T-helper 9 cell (primary cell): ENCODE results near the gene IFI27.

Experiments used
- DNase-seq: peaks from one replicate; pipeline ENCODE4 v3.0.0-alpha.2; 2020

IFI27 gene

DNA sequence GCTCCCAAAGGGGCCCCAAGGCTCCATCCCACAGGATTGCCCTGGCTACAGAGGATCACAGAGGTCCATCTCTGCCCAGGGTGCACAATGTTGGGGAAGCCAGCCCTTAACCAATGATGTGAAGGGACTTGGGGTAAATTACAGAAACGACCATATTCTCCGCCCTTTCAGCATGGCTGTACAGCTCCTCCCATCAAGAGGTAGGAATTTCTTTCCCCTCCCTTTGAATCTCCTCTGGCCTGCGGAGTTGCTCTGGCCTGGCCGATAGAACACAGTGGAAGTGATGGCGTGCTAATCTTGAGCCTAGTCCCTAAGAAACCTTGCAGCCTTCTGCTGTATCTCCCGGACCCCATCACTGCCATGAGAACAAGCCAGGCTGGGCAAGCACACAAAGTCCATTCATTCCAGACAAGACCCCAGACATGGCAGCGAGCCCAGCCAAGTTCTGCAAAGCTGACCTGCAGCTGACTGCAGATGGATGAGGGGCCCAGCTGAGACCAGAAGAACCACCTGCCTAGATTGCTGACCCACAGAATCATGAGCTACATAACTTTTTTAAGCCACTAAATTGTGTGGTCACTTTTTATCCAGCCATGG is 6.9 kb upstream of the IFI27 start:
- DNase-seq, result no peak

DNA sequence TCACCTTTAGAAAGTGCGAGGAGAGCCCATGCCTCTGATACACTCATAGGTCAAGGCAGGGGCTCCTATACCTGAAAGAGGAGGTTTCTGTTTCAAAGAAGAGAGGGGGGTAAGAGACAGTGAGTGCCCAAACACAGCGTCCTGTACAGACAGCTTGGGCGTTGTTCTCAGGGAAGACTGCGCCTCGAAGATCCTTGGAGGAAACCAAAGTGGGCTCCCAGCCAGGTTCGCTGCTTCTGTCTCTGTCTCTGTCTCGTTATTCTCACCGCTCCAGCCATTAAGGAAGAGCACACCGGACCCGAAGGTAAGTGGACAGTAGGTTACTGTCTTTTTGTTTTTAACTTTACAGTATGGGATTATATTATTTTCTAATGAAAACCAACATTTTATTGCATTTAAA is 5.8 kb upstream of the IFI27 start:
- no peak for DNase-seq

GRCh38 chr14:94109915-94110250 is 653 bp upstream of the IFI27 start:
- no peak for DNase-seq

GRCh38 chr14:94111276-94112095 is 950 bp downstream of the IFI27 start:
- DNase-seq, result no peak

DNA sequence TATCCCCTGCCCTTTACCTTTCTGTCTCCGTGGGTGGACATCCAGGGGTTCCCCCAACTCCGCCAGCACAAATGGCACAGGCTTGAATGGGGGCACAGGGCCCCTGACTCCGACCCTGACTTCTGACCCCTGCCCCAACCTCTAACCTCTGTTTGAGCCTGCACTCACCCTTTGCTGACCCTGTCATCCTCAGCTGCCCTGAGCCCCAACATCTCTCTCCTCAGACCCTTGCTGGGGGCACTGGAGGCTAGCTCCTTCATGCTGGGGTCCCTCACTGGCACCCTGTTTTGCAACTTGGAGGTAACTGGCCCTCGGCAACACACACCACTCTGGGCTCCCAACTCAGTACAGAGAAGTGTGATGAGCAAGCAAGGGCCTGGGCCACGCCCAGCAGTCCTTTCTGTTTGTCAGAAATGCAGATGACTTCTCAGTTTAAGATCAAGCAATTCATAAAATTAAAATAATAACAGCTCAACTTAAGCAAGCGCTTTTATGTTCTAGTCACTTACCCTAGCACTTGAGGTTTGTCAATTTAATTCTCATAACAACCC is 2.1 kb downstream of the IFI27 start:
- DNase-seq, result no peak

DNA sequence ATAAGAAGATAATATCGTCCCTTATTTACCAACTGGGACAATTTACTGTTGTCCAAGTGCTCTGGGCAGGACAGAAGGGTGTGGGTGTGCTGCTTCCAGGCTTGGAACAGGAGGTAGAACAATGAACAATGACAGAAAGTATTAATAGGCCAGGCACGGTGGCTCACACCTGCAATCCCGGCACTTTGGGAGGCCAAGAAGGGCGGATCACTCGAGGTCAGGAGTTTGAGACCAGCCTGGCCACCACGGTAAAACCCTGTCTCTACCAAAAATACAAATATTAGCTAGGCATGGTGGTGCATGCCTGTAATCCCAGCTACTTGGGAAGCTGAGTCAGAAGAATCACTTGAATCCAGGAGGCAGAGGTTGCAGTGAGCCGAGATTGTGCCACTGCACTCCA is 2.5 kb downstream of the IFI27 start:
- no peak for DNase-seq

GRCh38 chr14:94113490-94113889 is 3.0 kb downstream of the IFI27 start:
- no peak for DNase-seq

DNA sequence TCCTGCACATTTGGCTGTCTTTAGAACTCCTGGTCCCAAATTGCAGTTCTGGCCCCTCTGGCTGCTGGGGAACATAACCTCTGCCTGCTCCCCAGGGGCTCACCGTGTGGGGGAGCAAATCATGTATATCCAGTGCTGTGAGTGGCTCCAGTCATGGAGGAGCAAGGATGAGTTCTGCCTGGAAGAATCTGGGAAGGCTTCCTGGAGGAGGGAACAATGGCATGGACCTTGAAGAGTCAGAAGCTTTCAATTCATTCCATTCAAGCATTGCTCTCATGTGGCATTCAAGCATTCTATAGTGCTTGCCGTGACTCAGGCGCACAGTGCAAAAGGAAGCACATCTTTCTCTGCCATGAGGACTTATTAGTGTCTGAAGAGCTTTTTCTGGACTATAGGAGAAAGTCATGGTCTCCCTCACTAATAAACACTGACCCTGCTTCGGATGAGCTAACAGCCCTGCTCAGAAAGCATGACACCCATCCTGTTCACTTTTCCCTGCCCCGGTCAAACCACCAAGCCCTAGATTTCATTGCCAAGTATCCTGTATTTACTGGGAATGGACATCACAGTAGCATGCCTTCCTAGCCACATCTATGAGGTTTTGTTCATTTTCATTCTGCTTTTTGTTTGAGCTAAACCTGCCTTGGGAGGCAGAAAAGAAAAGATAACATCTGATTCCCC is 3.5 kb downstream of the IFI27 start:
- no peak for DNase-seq

DNA sequence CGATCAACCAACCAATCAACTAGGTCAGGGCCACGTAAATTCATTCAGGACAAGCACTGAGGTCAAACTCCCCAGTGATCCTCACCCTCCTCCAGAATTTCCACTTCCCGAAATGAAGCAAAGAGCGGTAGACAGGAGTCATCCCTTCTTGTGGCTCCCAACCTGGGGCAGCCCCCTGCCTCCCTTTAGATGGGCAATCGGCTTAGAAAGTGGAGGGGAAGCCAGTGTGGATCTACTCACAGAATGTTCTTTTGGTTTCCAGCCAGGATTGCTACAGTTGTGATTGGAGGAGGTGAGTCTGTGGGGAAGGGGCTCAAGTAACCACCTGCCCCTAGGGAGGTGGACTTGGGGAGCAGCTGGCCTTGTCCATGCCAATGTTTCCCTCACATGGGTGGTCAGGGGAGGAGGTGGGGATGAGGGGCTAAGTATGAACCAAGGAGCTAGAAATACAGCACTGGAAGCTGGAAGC is 4.1 kb downstream of the IFI27 start:
- DNase-seq, result no peak

GRCh38 chr14:94115058-94115591 is 4.6 kb downstream of the IFI27 start:
- no peak for DNase-seq

DNA sequence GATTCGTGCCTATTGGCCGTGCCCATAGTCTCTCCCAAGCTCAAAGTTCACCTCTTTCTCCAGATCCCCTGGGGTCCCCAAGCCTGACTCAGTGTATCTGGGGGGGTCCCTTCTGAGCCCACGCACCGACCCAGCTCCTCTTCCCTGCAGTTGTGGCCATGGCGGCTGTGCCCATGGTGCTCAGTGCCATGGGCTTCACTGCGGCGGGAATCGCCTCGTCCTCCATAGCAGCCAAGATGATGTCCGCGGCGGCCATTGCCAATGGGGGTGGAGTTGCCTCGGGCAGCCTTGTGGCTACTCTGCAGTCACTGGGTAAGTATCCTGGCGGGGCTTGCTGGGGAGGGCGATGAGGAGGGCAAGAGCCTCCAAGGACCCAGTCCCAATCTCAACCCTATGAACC is 5.1 kb downstream of the IFI27 start:
- no peak for DNase-seq

DNA sequence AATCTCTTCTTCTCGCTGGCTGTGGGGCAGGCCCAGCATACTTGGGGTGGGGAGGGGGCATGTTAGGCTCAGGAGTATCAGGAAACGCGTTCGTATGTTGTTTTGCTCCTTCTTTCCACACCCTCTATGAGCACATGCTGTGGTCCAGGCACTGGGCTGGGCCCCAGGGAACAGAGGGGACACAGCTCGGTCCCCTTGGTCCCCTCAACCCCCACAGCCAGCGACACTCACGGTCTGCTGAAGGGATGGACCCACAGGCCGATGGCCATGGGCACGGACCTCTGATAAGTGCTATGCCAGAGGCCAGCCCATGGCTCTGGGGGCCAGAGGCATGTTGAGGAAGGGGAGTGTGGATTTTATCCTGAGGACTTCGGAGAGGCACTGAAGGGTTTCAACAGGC is 6.2 kb downstream of the IFI27 start:
- DNase-seq, result no peak

DNA sequence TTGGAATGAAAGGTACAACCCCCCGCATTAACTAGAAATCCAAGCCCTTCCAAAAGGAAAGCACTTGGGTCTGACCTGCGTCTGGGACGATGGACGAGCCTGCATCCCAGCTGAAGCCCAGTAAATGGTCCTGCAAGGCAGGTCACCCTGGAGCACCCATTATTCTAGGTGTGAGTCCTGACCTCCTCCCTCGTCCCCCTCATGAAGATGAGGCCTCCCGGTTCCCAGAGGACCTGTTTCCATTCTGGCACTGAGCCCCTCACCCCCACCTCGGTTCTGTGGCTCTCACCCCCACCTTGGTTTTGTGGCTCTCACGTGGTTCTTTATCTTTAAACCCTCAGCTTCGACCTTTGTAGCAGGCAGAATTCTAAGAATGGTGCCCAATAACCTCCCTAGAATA is 7.3 kb downstream of the IFI27 start:
- no peak for DNase-seq

GRCh38 chr14:94119071-94119470 is 8.5 kb downstream of the IFI27 start:
- DNase-seq, result no peak

- DNase-seq, result no peak
Measured at GRCh38 chr14:94120667-94121340, 10.3 kb downstream of the IFI27 start.

GRCh38 chr14:94121485-94121884 is 10.9 kb downstream of the IFI27 start:
- no peak for DNase-seq

GRCh38 chr14:94122438-94122837 is 11.9 kb downstream of the IFI27 start:
- DNase-seq, result no peak

GRCh38 chr14:94123296-94123695 is 12.8 kb downstream of the IFI27 start:
- no peak for DNase-seq

- DNase-seq, result no peak
Measured at GRCh38 chr14:94123868-94124267, 13.3 kb downstream of the IFI27 start.

GRCh38 chr14:94124582-94125377 is 14.2 kb downstream of the IFI27 start:
- no peak for DNase-seq

DNA sequence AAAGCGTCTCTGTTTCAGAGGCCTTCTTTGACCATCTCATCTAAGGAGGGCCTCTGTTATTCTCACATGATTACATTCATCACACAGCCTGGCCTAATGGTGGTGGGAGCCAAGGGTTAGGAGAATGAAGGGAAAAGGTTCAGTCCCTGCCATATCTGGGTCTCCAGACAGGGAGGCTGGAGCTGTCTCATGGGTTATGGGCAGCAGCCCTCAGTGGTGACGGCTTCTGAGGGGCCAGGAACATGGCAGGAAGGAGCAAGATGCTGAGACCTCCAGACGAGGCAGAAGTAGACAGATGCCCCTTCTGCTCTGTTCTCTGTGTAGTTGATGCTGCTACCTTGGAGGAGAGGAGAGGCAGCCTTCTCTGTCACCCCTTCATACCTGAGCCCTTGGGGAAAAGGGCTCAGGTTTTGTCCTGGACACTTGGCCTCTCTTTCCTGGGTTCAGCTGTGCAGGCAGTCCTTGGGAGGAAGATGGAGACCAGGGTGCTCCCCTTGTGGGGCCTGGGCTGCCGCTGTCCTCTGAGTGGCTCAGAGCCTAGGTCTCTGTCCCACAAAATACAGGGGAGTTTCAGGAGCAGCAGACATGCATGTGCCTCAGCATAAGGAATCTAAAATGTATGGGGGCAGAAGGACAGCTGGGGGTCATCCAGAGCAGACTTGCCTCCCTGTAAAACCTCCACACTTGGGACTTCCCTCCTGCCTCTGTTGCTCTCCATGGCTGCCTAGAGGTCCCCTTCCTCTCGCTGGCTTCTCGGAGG is 15.3 kb downstream of the IFI27 start:
- no peak for DNase-seq

GRCh38 chr14:94126419-94126677 is 15.8 kb downstream of the IFI27 start:
- no peak for DNase-seq
